Activated T-cell treated with anti-CD3 and anti-CD28 coated beads for 1 hour (primary cell): ENCODE results near the gene SOBP.

ENCODE experiments used
- DNase-seq: peaks from one replicate; pipeline ENCODE4 v3.0.0-alpha.2; 2020; ENCODE audit warnings: low read depth

The SOBP gene

GRCh38 chr6:107660839-107661238, 170.9 kb downstream of the SOBP start:
- no peak for DNase-seq

- DNase-seq, result no peak
Observed at GRCh38 chr6:107661291-107661690, 171.4 kb downstream of the SOBP start.

- no peak for DNase-seq
Observed at GRCh38 chr6:107662333-107662732, 172.4 kb downstream of the SOBP start.

- no peak for DNase-seq
Observed at GRCh38 chr6:107663308-107663707, 173.4 kb downstream of the SOBP start.

- no peak for DNase-seq
Observed at GRCh38 chr6:107665382-107665781, 175.5 kb downstream of the SOBP start.

GRCh38 chr6:107666084-107666980, 176.4 kb downstream of the SOBP start:
- DNase-seq, result no peak

- DNase-seq, result no peak
Observed at GRCh38 chr6:107666981-107667601, 177.2 kb downstream of the SOBP start.

- no peak for DNase-seq
Observed at GRCh38 chr6:107667790-107668189, 177.9 kb downstream of the SOBP start.

GRCh38 chr6:107668743-107669474, 179.0 kb downstream of the SOBP start:
- no peak for DNase-seq

- DNase-seq, result no peak
Observed at GRCh38 chr6:107670792-107671199, 180.9 kb downstream of the SOBP start.

GRCh38 chr6:107673076-107673494, 183.2 kb downstream of the SOBP start:
- DNase-seq, result no peak

- DNase-seq, result peak; percentile 82
Observed at GRCh38 chr6:107674995-107675738, 185.2 kb downstream of the SOBP start.

GRCh38 chr6:107676042-107676441, 186.1 kb downstream of the SOBP start:
- no peak for DNase-seq

- no peak for DNase-seq
Observed at GRCh38 chr6:107677399-107677798, 187.5 kb downstream of the SOBP start.

GRCh38 chr6:107679457-107679856, 189.5 kb downstream of the SOBP start:
- no peak for DNase-seq

GRCh38 chr6:107682721-107683120, 192.8 kb downstream of the SOBP start:
- DNase-seq, result no peak

- DNase-seq, result no peak
Observed at GRCh38 chr6:107683183-107683582, 193.3 kb downstream of the SOBP start.

GRCh38 chr6:107684996-107685395, 195.1 kb downstream of the SOBP start:
- no peak for DNase-seq

- DNase-seq, result no peak
Observed at GRCh38 chr6:107689190-107689589, 199.3 kb downstream of the SOBP start.

GRCh38 chr6:107689951-107690642, 200.2 kb downstream of the SOBP start:
- DNase-seq, result no peak

GRCh38 chr6:107690643-107691061, 200.7 kb downstream of the SOBP start:
- DNase-seq, result no peak
